Ramos (cell line): ENCODE measurements around the gene BTBD9.
"Not testable (repeated sequence)": the region's sequence is repeated elsewhere in the genome, so short reads cannot be mapped to it uniquely, and the experiment has no call there.

Source experiments
- in situ Hi-C: fragments of 300-500 bp; cut with MboI; formaldehyde crosslinking; loops from one replicate; pipeline ENCODE4 v1.14.3; 2022; ENCODE audit warnings: low sequenced_read_pairs; ENCODE audit not compliant: unreplicated experiment

BTBD9 gene

GRCh38 chr6:38367231-38367630, 272.5 kb downstream of the BTBD9 start:
- in situ Hi-C loops = no loop called here

GRCh38 chr6:38366234-38366633, 273.5 kb downstream of the BTBD9 start:
- in situ Hi-C loops = no loop called here

GRCh38 chr6:38364775-38365174, 275.0 kb downstream of the BTBD9 start:
- in situ Hi-C loops = no loop called here

GRCh38 chr6:38364127-38364526, 275.6 kb downstream of the BTBD9 start:
- in situ Hi-C loops = no loop called here

- in situ Hi-C loops = no loop called here
These were observed 284.2 kb downstream of the BTBD9 start for GRCh38 chr6:38355519-38355918.

- in situ Hi-C loops = no loop called here
These were observed 284.8 kb downstream of the BTBD9 start for GRCh38 chr6:38354905-38355304.

GRCh38 chr6:38354037-38354381, 285.7 kb downstream of the BTBD9 start:
- in situ Hi-C loops = no loop called here

GRCh38 chr6:38353310-38354036, 286.3 kb downstream of the BTBD9 start:
- in situ Hi-C loops = no loop called here

GRCh38 chr6:38352636-38353035, 287.1 kb downstream of the BTBD9 start:
- in situ Hi-C loops = no loop called here

GRCh38 chr6:38350942-38351341, 288.8 kb downstream of the BTBD9 start:
- in situ Hi-C loops = no loop called here

GRCh38 chr6:38350220-38350619, 289.5 kb downstream of the BTBD9 start:
- in situ Hi-C loops = no loop called here

GRCh38 chr6:38349795-38350194, 289.9 kb downstream of the BTBD9 start:
- in situ Hi-C loops = no loop called here

GRCh38 chr6:38349221-38349620, 290.5 kb downstream of the BTBD9 start:
- in situ Hi-C loops = no loop called here

GRCh38 chr6:38348371-38348770, 291.4 kb downstream of the BTBD9 start:
- in situ Hi-C loops = no loop called here

- in situ Hi-C loops = not testable (repeated sequence)
These were observed 291.9 kb downstream of the BTBD9 start for GRCh38 chr6:38347829-38348228.

GRCh38 chr6:38346291-38347079, 293.2 kb downstream of the BTBD9 start:
- in situ Hi-C loops = no loop called here

- in situ Hi-C loops = no loop called here
These were observed 294.1 kb downstream of the BTBD9 start for GRCh38 chr6:38345586-38345985.

- in situ Hi-C loops = no loop called here
These were observed 298.2 kb downstream of the BTBD9 start for GRCh38 chr6:38341496-38341895.

- in situ Hi-C loops = no loop called here
These were observed 299.8 kb downstream of the BTBD9 start for GRCh38 chr6:38339914-38340313.

GRCh38 chr6:38337819-38338465, 301.8 kb downstream of the BTBD9 start:
- in situ Hi-C loops = no loop called here

- in situ Hi-C loops = no loop called here
These were observed 302.8 kb downstream of the BTBD9 start for GRCh38 chr6:38336922-38337321.
